Upper lobe of right lung (tissue), 1 donor: ENCODE results near the gene VAV3. TPM values are rescaled to one million over a fixed set of nuclear protein-coding genes. Genes with fewer than 3 reads are reported as not detected.
A peak's percentile ranks its signal among the peaks of the same experiment; 100 is the strongest.

Experiments used
- ATAC-seq: fragments of 200-7000 bp; cut with Tn5 transposase; one replicate; pipeline ENCODE4 v1.9.1; 2020; ENCODE audit warnings: mild to moderate bottlenecking, moderate library complexity
- DNase-seq: peaks from one replicate; pipeline ENCODE4 v3.0.0-alpha.2; 2020
- H3K27ac ChIP-seq: fragments of 200-600 bp; one replicate; pipeline ENCODE4 v1.8.0; 2022
- H3K27me3 ChIP-seq: fragments of 200-600 bp; one replicate; pipeline ENCODE4 v1.8.0; 2022; ENCODE audit warnings: mild to moderate bottlenecking
- H3K36me3 ChIP-seq: fragments of 200-600 bp; one replicate; pipeline ENCODE4 v1.8.0; 2022
- H3K4me1 ChIP-seq: fragments of 200-600 bp; one replicate; pipeline ENCODE4 v1.8.0; 2022
- H3K4me3 ChIP-seq: fragments of 200-600 bp; one replicate; pipeline ENCODE4 v1.8.0; 2022; ENCODE audit warnings: mild to moderate bottlenecking
- H3K9me3 ChIP-seq: fragments of 200-600 bp; one replicate; pipeline ENCODE4 v1.8.0; 2022
- CTCF ChIP-seq: fragments of 200-600 bp; IDR thresholded peaks from one replicate; pipeline ENCODE4 v1.8.0; 2022; ENCODE audit warnings: antibody characterized with exemption
- intact Hi-C: fragments of 100-400 bp; cut with DNase I; formaldehyde crosslinking; loops from one replicate; pipeline ENCODE4 v1.11.0; 2022
- total RNA-seq: library from RNA; stranded (reverse); fragmentation: NEBNext Ultra II Directional; extraction: Animal tissue kit (Norgen Biotek cat#: 25700); gene quantifications from one replicate; pipeline ENCODE4 v1.2.1, GENCODE V29; 2021
- donor health status: DM: no; HTN: yes; CAD: no; lungs with severe emphysema.

The VAV3 gene
- total RNA-seq, 1 donor from 2014 or later = 8.5 TPM

DNA sequence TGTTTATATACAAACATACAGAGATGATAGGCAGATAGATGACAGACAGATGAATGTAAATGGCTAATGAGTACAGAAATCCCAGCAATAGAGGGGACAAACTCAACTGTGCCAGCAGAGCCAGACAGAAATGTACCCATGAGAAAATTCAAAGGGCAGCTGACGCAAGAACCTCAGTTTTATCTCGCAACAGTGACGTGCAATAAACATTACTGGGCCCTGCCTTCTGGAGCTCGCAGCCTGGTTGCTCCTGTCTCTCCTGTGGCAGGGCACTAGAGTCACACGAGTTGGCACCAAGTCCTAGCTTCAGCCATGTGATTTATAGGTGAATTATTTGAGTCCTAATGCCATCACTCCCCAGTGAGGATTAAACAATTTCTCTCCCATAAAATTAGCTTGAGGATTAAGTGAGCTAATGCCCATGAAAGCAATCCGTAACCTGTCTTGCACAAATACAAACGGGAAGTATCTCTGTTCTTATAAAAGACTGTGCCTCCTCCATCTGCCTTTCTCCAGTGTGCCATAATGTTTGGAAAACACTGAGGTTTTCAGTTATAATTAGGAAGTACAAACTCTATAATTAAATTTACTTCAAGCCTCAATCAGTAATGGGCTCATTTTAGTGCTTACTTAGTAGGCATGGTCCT, 50.7 kb downstream of the VAV3 start:
- intact Hi-C loops = no loop called here
- no peaks in the 10 kb centered on the region for H3K9me3 ChIP-seq
- ATAC-seq (peak; percentile 50), DNase-seq (no peak)
- no peaks in the 10 kb centered on the region for H3K36me3 ChIP-seq
- no peaks in the 10 kb centered on the region for H3K27me3 ChIP-seq
- no peak overlapping the region for H3K4me3 ChIP-seq
- no peak for TF ChIP-seq CTCF
- H3K27ac ChIP-seq = no peak overlapping the region
- no peaks in the 10 kb centered on the region for H3K4me1 ChIP-seq

- Histone ChIP-seq H3K9me3 (no peaks in the 10 kb centered on the region), H3K27me3 (no peaks in the 10 kb centered on the region), H3K4me3 (no peak overlapping the region), H3K36me3 (no peaks in the 10 kb centered on the region), H3K4me1 (no peaks in the 10 kb centered on the region), H3K27ac (no peak overlapping the region)
- no peak for ATAC-seq
- no peak for TF ChIP-seq CTCF
- DNase-seq = no peak
- intact Hi-C loops = no loop called here
Measured at GRCh38 chr1:107912656-107913055, 52.3 kb downstream of the VAV3 start.

DNA sequence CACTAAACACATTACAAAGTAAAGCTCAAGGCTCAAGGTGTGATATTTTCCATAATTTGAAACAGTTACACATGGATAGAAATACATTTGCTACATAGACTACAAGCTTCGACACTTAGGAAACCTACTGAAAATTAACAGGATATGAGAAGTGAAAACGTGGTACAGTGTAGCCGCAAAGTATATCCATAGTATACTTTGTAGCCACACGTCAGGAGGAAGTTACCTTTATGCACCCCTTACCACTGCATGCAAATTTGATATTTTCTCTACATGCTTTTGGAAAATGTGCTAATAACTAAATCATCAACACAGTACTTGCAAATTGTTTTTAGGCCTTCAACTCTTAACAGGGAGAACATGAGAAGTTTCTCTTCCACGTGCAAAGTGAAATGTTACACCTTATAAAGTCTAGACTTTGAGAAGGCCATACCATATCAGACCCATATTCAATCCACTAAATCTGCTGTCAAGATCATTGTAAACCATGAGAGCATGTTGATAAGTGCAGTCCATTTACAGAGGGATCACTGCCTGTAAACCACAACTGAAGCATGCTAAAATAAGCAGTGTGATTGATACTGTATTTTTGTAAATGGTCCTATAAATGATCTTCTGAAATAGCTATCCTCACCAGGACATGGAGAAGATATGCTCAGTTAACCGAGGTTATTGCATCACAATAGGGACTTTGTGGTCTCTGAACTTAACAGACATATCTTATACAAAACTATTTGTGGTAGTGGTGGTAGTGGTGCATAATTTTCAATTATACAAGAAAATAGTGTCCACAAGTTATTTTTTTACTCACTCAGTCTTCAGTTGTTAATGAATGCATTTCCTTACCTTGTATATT, 64.7 kb downstream of the VAV3 start:
- no peaks in the 10 kb centered on the region for H3K36me3 ChIP-seq
- intact Hi-C loops = no loop called here
- no peak overlapping the region for H3K4me3 ChIP-seq
- TF ChIP-seq CTCF = no peak
- H3K9me3 ChIP-seq = no peaks in the 10 kb centered on the region
- no peak overlapping the region for H3K27ac ChIP-seq
- DNase-seq (no peak), ATAC-seq (no peak)
- no peaks in the 10 kb centered on the region for H3K4me1 ChIP-seq
- H3K27me3 ChIP-seq = no peaks in the 10 kb centered on the region

DNA sequence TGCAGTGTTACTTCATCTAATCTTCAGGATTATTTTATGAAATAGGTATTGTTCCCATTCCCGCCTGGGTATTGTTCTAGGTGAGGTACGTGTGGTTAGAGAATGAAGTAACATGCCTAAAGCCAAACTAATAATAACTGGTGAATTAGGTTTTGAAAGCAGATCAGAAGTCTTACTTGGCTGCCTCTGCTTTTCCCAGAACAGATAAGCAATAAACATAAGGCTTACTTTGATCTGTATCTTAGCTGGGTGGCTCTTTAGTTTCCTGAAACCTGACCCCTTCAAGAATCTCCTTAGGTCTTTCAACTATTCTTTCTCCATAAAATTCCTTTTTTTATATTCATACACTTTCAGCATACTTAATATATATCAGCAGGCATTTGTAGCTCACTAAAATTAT, 65.3 kb downstream of the VAV3 start:
- ATAC-seq = no peak
- no peaks in the 10 kb centered on the region for H3K27me3 ChIP-seq
- no peak for DNase-seq
- H3K36me3 ChIP-seq = no peaks in the 10 kb centered on the region
- H3K4me1 ChIP-seq = no peaks in the 10 kb centered on the region
- no peaks in the 10 kb centered on the region for H3K9me3 ChIP-seq
- TF ChIP-seq CTCF = no peak
- no peak overlapping the region for H3K27ac ChIP-seq
- H3K4me3 ChIP-seq = no peak overlapping the region
- intact Hi-C loops = no loop called here

DNA sequence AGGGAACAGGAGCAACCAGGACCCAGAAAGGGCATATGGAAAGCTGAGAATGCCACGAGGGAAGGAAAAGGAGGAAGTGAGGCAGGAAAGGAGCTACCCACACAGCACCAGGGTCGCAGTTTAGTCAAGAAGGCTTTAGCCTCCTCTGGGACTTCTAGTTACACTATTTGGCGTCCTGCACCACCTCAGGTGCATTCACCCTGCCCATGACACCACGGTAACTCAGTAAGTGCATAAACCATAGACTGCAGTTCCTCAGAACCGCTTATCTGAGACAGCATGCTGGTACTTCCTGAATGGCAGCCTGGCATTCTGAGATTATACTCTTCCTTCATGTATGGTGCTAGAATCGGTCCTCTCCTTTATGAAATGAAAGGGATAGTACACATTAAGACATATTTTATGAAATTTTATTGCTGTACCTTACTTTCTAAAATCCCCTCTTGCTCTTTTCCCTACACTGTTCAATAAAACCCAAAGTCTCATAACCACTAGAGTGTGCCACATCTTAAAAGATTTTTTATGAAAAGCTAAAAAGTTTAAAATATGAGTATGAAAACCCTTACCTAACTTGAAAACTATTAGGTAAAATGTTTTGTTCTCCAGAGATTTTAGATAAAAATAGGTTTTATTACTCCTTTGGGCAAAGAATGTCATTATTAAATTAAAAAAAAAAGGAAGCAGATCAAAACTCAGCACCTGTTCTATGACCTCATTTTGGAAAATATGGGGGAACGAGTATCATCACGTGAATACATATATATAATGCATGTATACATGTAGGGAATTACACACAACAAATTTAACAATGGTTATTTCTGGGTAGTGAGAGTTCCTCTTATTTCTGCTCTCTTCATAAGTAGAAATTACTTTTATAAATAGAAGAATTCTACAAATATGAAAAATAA, 67.3 kb downstream of the VAV3 start:
- Histone ChIP-seq H3K9me3 (no peaks in the 10 kb centered on the region), H3K27me3 (no peaks in the 10 kb centered on the region), H3K36me3 (no peaks in the 10 kb centered on the region), H3K27ac (peak overlapping the region; percentile 18), H3K4me1 (no peaks in the 10 kb centered on the region), H3K4me3 (no peak overlapping the region)
- peak; percentile 67 for ATAC-seq
- DNase-seq = no peak
- intact Hi-C loops = no loop called here
- TF ChIP-seq CTCF = no peak
